Embryonic facial prominence (tissue), 1 donor: ENCODE data around the gene WIZ.
"Not testable (repeated sequence)": the region's sequence is repeated elsewhere in the genome, so short reads cannot be mapped to it uniquely, and the experiment has no call there.

ENCODE experiments used
- DNase-seq: peaks from one replicate; pipeline ENCODE4 v3.0.0-alpha.2; 2016; ENCODE audit errors: extremely low spot score

Gene WIZ, protein sequence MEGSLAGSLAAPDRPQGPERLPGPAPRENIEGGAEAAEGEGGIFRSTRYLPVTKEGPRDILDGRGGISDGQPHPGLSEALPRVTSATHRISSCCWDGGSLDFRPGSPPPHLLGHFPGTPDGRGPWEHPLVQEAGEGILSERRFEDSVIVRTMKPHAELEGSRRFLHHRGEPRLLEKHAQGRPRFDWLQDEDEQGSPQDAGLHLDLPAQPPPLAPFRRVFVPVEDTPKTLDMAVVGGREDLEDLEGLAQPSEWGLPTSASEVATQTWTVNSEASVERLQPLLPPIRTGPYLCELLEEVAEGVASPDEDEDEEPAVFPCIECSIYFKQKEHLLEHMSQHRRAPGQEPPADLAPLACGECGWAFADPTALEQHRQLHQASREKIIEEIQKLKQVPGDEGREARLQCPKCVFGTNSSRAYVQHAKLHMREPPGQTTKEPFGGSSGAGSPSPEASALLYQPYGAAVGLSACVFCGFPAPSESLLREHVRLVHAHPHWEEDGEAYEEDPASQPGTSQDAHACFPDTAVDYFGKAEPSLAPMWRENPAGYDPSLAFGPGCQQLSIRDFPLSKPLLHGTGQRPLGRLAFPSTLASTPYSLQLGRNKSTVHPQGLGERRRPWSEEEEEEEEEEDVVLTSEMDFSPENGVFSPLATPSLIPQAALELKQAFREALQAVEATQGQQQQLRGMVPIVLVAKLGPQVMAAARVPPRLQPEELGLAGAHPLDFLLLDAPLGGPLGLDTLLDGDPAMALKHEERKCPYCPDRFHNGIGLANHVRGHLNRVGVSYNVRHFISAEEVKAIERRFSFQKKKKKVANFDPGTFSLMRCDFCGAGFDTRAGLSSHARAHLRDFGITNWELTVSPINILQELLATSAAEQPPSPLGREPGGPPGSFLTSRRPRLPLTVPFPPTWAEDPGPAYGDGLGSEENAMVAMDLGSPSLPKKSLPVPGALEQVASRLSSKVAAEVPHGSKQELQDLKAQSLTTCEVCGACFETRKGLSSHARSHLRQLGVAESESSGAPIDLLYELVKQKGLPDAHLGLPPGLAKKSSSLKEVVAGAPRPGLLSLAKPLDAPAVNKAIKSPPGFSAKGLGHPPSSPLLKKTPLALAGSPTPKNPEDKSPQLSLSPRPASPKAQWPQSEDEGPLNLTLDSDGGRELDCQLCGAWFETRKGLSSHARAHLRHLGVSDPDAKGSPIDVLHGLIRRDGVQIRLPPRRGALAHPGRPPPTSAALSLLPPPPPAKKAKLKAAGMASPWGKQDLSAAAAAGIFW (N-terminal part only)

DNA sequence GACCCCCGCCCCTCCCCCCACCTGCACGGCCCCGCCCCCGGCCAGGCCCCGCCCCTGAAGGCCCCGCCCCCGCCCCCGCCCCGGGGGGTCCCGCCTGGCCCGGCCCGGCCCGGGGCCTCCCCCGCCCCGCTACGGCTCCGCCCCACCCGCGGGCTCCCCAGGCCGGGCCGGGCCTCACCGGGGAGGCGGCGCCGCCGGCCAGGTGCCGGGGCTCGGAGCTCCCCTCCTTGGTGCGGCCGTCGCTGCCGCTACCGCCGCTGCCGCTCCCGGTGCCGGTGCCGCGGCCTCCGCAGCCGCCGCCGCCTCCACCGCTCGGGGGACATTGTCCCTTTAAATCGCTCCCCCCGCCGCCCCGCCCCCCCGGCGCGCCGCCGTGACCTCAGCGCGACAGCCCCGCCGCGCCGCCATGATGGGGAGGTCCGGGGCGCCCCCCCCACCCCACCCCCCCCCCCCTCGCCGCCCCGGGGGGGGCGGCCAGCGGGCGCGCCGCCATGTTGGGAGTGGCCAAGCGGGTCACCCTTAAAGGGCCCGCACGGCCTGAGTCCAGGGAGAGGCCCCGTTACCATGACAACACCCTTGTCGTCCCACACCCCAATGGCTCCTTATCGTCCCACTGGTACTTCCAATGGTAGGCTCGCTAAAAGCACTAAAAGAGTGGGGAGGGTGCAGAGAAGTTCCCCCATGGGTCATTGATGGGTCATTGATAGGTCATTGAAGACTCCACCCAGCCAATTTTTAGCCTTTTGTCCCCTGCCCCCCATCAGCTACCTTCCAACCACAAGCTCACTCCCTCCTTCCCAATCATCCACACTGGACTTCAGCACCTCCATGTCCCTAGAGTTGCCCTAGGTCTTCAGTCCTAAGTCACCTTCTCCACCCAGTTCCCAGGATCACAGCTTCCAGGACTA is at the start of gene WIZ:
TSS of gene WIZ (minus strand) at position 337 of the 908 bp plus-strand sequence. CDS start 1,649 bp downstream, outside the sequence.
- DNase-seq, result no peak

DNA sequence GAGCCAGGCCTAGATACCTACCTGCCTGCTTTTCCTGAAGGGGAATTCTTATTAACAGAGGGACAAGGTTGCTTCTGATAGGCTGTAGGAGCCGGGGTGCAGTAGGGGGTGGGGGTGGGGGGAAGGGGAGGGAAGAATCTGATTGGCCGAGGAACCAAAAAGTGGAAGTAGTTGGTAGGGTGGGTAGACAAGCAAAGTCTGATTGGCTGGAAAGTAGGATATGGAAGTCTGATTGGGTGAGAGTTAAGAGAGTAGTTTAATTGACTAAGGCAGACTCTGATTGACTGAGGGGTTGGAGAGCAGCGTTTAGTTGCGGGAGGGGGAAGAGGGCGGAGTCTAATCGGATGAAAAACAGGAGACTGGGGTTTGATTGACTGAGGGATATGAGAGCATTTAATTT is 49.2 kb upstream of the WIZ start:
- no peak for DNase-seq

DNA sequence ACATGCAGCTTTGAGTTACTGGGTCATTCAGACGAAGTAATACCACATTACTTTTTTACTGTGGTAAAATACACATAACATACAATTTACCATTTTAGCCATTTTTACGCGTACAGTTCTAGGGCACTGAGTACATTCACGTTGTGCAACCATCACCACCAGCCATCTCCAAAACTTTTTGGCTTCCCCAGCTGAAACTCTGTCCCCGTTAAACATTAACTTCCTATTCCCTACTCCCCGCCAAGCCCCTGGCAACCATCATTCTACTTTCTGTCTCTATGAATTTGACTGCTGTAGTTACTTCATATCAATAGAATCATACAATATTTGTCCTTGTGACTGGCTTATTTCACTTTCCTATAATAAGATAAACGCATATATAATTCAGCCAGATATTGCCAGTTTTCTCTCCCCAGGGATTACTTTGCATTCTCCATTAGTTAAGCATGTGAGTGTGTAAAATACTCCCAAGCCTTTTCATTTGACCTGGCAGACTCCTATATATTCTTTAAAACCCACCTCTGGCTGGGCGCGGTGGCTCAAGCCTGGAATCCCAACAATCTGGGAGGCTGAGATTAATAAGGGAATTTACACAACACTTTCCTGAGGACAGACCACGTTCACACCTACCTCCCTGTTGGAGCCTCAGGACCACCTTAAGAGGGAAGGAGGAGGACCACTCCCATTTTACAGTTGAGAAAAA is 48.6 kb upstream of the WIZ start:
- no peak for DNase-seq

DNA sequence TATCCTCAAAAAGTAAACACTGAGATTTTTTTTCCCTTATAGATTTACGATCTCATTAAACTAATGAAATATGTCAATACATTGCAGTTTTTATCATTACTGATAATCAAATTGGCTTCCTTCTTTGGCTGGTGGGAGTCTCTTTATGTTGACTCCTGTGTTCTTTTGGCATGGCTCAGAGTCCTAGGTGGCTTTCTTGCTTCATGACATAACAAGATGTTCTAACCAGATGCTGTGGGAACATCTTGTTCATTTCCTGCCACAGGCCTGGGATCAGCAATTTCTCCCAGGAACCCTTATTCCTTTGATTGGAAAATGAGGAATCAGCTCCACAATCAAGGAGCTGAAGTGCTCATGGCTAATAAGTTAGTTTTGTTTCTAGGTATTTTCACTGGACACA is 45.4 kb upstream of the WIZ start:
- DNase-seq, result no peak

DNA sequence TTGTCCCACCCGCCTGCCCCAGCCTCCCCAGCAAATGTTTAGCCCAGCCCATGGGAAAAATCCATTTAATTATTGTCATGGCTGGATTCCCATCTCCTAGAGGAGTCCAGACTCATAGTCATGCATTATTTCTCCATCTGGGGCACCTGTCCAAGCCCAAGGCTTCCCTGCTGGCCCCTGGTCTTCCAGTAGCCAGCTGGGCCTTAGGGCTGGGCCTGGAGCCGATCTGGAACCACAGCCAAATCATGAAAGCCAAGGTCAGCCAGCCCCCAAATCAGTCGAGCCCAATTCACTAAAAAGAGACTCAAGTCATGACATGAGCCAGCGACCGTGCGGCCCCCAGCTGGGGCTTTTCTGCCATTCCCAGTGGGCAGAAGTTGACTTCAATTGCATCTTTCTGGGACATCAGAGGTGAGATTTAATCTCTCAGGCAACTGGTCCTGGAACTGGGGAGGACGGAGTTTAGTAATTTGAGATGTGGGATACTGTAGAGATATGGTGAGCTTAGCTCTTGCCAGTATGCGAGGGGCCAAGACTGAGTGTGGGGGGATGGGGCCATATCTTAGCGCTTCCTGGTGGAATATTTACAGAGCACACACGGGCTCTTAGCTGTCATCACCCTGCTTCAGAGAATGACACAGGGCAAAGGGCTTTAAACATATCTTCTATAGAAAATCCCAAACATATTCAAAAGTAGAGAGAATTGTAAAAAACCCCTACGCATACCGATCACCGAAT is 38.9 kb upstream of the WIZ start:
- DNase-seq, result no peak

DNA sequence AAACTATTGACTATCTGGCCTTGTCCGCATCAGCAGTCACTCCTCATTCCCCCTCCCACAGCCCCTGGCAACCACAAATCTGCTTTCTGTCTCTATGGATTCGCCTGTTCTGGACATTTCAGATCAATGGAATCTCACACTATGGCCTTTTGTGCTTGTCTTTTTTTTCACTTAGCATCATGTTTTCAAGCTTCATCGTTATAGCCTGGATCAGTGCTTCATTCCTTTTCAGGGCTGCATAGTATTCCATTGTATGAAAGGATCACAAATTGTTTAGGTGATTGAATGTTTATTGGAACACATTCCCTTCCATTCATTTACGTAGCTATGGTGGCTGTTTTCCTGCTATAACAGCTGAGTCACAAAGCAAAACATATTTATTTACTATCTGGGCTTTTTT is 37.3 kb upstream of the WIZ start:
- DNase-seq, result no peak

DNA sequence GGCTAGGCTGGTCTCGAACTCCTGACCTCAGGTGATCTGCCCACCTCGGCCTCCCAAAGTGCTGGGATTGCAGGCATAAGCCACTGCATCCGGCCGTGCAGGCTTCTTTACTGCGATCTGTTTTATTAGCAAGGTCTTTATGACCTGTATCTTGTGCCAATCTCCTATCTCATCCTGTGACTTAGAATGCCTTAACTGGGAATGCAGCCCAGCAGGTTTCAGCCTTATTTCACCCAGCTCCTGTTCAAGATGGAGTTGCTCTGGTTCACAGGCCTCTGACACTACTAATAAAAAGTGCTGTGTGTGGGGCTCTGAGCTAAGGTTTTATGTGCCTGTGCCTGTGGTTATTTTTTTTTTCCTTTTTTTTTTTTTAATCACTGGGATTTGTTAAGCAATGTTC is 36.0 kb upstream of the WIZ start:
- DNase-seq, result not testable (repeated sequence)

DNA sequence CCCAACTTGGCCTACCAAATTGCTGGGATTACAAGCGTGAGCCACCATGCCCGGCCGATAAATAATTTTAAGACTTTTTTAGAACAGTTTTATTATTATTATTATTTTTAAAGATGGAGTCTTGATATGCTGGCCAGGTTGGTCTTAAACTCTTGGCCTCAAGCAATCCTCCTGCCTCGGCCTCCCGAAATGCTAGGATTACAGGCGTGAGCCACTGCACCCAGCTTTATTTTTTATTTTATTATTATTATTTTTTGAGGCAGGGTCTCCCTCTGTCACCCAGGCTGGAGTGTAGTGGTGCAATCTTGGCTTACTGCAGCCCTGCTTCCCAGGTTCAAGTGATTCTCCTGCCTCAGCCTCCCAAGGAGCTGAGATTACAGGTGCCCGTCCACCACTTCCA is 31.2 kb upstream of the WIZ start:
- not testable (repeated sequence) for DNase-seq

DNA sequence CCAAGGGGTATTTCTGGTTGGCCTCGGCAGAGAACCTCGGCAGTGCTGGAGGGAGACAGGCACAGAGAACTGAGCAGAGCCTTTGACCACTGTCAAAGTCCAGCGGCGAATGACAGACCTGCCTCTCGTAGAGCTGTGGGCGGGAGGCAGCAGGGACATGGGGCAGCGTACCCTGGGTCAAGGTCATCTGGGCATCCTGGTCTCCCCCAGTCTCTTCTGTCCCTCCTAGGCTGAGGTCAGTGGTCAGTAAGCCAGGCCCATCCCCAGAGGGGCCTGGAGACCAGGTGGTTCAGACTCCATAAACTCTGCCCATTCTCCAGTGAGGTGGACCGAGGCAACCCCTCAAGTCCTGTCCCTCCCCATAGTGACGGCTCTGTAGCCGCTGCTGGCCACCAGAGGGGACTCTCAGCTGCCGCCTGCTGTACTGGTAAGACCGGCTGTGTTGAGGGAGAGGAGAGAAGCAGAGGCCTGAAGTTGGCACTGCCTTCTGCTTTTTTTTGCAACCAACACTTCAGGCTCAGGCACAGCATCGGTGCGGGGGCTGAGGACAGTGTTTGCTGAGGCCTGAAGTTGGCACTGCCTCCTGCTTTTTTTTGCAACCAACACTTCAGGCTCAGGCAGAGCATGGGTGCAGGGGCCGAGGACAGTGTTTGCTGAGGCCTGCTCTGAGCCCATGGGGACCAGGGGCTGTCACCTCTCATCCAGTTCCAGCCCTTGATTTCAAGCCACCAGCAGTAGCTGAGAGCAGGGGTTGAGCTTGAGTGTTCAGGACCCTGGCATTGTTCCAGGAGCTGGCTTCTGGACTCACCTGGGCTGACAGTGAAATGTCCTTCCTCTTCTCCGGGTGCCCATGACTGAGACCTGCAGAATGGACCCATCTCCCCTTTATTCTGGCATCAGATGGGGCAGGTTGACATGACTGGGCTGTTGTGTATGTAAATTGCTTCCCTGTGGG is 29.9 kb upstream of the WIZ start, which contains the start of gene PGLYRP2:
TSS of gene PGLYRP2 (minus strand) at position 111 of the 955 bp plus-strand sequence. CDS start 130 bp downstream, outside the sequence.
- no peak for DNase-seq

DNA sequence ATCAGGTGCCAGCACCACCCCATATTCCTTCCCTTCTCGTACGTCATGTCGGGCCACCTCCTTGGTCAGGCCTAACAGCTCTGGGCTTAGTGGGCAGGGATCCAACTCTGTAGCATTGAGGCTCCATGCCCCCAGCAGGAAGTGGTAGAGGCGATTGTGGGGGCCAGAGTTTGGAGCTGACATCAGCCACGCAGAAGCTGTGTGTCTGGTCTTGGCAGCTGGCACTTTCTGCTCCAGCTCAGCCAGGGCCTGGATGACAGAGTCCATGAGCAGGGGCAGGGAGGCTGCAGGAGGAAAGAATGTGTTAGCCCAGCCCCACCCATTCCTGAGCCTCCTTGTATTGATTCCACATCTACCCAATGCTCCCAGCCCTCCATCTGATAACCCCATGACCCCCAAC is 26.6 kb upstream of the WIZ start:
- DNase-seq, result no peak

DNA sequence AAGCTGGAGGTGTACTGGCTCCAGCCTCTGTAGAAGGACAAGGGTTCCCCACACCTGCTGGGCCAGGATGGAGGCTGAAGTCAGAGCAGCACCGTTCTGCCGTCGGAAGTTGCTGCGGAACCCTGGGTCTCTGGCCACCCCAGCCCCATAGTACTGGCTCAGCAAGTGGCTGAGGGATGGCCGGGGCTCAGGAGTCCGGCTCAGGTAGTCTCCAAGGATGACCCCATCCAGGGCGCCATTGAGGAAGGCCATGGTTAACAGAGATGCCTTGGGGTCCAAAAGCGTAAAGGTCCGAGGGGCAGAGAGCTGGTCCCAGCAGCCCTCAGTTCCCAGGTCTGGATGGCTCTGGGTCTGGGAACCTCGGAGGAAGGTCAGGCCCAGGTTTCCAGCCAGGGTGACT is 25.9 kb upstream of the WIZ start:
- no peak for DNase-seq

DNA sequence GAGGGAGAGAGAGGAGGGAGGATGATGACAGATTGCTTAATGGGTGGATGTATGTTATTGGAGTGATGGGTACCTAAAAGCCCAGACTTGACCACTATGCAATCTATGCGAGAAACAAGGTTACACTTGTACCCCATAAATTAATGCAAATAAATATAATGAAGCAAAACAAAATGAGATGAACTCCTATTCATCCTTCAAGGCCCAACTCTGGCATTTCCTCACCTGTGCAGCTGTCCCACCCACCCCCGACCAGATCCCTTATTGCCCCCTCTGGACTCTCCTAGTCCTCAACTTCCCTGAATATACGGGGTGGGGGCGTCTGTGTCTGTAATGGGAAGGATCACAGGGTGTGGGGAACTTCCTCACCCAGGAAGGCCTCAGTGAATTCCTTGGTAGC is 25.4 kb upstream of the WIZ start:
- DNase-seq, result no peak

DNA sequence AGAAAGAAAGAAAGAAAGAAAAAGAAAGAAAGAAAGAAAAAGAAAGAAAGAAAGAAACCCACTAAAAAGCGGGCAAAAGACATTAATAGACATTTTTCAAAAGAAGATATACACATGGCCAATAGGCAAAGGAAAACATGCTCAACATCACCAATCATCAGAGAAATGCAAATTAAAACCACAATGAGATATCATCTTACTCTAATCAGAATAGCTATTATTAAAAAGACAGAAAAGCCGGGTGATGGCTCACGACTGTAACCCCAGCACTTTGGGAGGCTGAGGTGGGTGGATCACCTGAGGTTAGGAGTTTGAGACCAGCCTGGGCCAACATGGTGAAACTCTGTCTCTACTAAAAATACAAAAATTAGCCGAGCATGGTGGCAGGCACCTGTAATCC is 24.1 kb upstream of the WIZ start:
- not testable (repeated sequence) for DNase-seq

DNA sequence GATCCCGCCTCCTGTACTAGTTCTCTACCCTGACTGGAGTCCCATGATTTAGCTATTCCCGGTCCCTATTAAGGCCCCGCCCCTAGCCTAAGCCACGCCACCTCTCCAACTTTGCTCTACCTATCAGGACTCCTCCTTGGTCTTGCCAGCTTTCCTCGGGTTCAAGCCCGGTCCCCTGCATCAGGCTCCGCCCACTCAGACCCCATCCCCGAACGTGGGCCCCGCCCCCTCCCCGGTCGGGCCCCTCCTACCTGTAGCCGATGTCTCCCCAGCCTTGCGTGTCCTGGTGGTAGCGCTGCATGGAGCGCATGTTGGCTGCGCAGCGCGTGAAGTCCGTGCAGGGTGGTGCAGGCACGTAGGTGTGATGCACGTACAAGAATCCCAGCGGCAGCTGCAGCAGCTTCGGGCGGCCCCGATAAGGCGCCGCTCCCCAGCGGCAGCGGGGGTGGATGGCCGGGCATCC is 21.9 kb upstream of the WIZ start:
- no peak for DNase-seq

DNA sequence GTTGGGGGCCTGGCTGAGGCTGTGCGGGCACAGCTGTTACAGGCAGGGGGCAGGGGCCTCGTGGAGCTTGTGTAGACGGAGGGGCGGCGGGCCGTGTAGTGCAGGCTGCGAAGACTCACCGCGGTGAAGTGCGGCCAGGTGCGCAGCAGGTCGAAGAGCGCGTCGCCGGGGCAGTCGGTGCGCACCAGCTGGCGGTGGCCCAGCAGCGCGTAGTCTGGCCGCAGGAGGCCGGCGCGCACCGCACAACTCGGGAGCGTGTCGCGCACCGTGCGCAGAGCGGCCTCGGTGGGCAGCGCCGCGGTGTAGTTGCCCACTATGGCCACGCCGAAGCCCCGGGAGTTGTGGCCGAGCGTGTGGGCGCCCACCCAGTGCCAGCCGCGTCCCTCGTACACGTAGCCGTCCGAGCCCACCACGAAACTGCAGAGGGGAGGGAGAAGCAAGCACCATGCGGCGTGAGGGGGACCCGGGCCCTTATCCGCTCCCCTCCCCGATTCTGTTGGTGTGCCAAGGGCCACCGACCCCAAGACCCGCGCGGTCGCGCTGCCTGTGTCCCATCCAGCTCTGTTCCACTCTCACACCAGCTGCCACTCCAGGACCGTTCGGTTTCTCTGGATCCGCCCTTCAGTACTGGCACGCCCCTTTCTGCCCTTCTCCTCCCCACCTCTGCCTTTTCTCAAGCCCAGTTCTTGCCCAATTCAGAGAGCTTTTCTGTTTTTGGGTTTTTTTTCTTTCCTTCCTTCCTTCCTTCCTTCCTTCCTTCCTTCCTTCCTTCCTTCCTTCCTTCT is 19.9 kb upstream of the WIZ start:
- DNase-seq, result no peak

DNA sequence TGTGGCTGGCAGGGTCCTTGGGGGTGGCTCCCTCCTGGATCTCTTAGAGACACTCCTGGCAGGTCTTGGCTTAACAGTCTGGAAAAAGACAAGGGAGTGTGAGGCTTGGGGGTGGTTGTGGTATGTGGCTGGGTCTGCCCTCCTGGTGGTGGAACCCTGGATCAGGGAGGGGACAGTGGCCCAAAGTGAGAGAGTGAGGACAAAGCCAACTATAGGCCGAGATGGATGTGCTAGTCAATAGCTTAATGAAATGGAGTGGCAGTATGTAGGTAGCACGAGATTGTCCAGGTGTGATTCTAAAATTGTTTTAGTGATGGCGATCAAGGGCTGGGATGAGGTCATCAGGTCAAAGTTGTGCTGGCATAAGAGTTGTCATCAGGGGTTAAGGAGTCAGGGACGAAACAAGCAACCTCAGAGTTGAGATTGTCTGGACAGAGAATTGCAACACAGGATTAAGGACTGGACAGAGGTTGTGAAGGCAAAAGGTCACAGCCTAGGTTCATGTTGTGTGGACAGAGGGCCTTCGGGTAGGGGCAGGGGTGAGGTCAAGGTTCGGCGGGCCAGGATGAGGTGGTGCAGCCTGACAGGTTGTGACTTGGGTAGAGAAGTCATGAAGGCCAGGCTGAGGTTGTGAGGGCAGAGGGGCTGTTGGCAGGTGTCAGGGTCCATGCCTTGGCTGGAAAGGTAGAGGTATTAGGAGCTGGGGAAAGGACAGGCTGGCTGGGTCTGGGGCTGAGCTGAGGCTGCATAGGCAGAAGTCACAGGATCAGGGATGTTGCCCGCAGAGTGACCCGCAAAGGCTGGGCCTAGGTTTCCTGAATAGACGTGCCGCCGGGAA is 19.1 kb upstream of the WIZ start:
- no peak for DNase-seq
